ENCODE measurements around the gene LRCH1. TPM values are rescaled to one million over a fixed set of nuclear protein-coding genes. Genes with fewer than 3 reads are reported as not detected.

The LRCH1 gene
- total and polyA plus RNA-seq, 7 donors, result 1.7 to 7.9 (median 4.1) TPM

GRCh38 chr13:46778890-46779289, 225.9 kb downstream of the LRCH1 start:
- peaks cover 4 to 100% of the 10 kb centered on the region in 2 donors for H3K36me3 ChIP-seq (ENCODE audit: insufficient read depth in 1 of 2, low read depth in 1 of 2)
- WGBS, 3 donors, result 40 to 68% (median 57%) methylated on average over 2 of the region's 2 CpGs
- intact Hi-C loops (cut with DNase I), result loop anchor here in 1 of 2 donors (10.0 kb wide), 1 partner anchor 814 kb away; no protein-coding TSS in a partner anchor

GRCh38 chr13:46782066-46782465, 229.1 kb downstream of the LRCH1 start:
- H3K27me3 ChIP-seq (ENCODE audit: insufficient read depth in 3 of 3, low read length in 2 of 3), result no peaks in the 10 kb centered on the region
- no peak overlapping the region for H3K4me3 ChIP-seq
- no peaks in the 10 kb centered on the region for H3K4me1 ChIP-seq
- no peak for DNase-seq
- 80 to 94% (median 94%) methylated on average over 1 of the region's 1 CpG for WGBS, 3 donors
- no peak for TF ChIP-seq CTCF (IDR thresholded peaks at IDR 0.05)
- no peak overlapping the region for H3K27ac ChIP-seq
- no peaks in the 10 kb centered on the region for H3K9me3 ChIP-seq
- ATAC-seq, result no peak
- intact Hi-C loops (cut with DNase I), result no loop called here
- H3K36me3 ChIP-seq (ENCODE audit: insufficient read depth in 1 of 2, low read depth in 1 of 2), result peaks cover 5 to 100% of the 10 kb centered on the region in 2 donors

More at GRCh38 chr13:46778890-46779289, 225.9 kb downstream of the LRCH1 start:
- Histone ChIP-seq H3K9me3 (no peaks in the 10 kb centered on the region), H3K27me3 (ENCODE audit: insufficient read depth in 3 of 3, low read length in 2 of 3) (no peaks in the 10 kb centered on the region), H3K27ac (no peak overlapping the region), H3K4me1 (no peaks in the 10 kb centered on the region), H3K4me3 (no peak overlapping the region)
- no peak for TF ChIP-seq CTCF (IDR thresholded peaks at IDR 0.05)
- DNase-seq, result no peak
- ATAC-seq, result no peak

- H3K27ac ChIP-seq, result no peak overlapping the region
- no peak overlapping the region for H3K4me3 ChIP-seq
- ATAC-seq (no peak), DNase-seq (no peak)
- WGBS, 3 donors, result 67 to 83% (median 67%) methylated on average over 2 of the region's 2 CpGs
- H3K36me3 ChIP-seq (ENCODE audit: insufficient read depth in 1 of 2, low read depth in 1 of 2), result peaks cover 5 to 100% of the 10 kb centered on the region in 2 donors
- TF ChIP-seq CTCF (IDR thresholded peaks at IDR 0.05), result no peak
- H3K4me1 ChIP-seq, result no peaks in the 10 kb centered on the region
- H3K27me3 ChIP-seq (ENCODE audit: insufficient read depth in 3 of 3, low read length in 2 of 3), result no peaks in the 10 kb centered on the region
- intact Hi-C loops (cut with DNase I), result no loop called here
- no peaks in the 10 kb centered on the region for H3K9me3 ChIP-seq
Observed at GRCh38 chr13:46782691-46783090, 229.7 kb downstream of the LRCH1 start.

- intact Hi-C loops (cut with DNase I), result no loop called here
- Histone ChIP-seq H3K4me1 (no peaks in the 10 kb centered on the region), H3K9me3 (no peaks in the 10 kb centered on the region), H3K36me3 (ENCODE audit: insufficient read depth in 1 of 2, low read depth in 1 of 2) (peaks cover 5 to 100% of the 10 kb centered on the region in 2 donors), H3K27me3 (ENCODE audit: insufficient read depth in 3 of 3, low read length in 2 of 3) (no peaks in the 10 kb centered on the region), H3K27ac (no peak overlapping the region), H3K4me3 (no peak overlapping the region)
- no peak for TF ChIP-seq CTCF (IDR thresholded peaks at IDR 0.05)
- DNase-seq, result no peak
- ATAC-seq, result no peak
- WGBS, 3 donors, result 93 to 97% (median 94%) methylated on average over 3 of the region's 3 CpGs
Observed at GRCh38 chr13:46783504-46783903, 230.5 kb downstream of the LRCH1 start.

GRCh38 chr13:46795321-46795720, 242.4 kb downstream of the LRCH1 start:
- Histone ChIP-seq H3K27me3 (ENCODE audit: insufficient read depth in 3 of 3, low read length in 2 of 3) (no peaks in the 10 kb centered on the region), H3K9me3 (no peaks in the 10 kb centered on the region), H3K4me3 (peak overlapping the region; percentile 96), H3K27ac (no peak overlapping the region), H3K36me3 (ENCODE audit: insufficient read depth in 1 of 2, low read depth in 1 of 2) (peaks cover 0 to 26% of the 10 kb centered on the region in 2 donors), H3K4me1 (peaks cover 30% of the 10 kb centered on the region)
- no peak for TF ChIP-seq CTCF (IDR thresholded peaks at IDR 0.05)
- ATAC-seq, result no peak
- intact Hi-C loops (cut with DNase I), result no loop called here
- 79 to 89% (median 81%) methylated on average over 6 of the region's 6 CpGs for WGBS, 3 donors
- DNase-seq, result no peak

Data from psoas muscle (tissue), 8 donors.